ENCODE results near the gene OR51I2.

The OR51I2 gene

GRCh38 chr11:5504403-5504921 lies 55.3 kb downstream of the OR51I2 start:
- DNase-seq: no peak
- intact Hi-C loops (cut with DNase I): no loop called here

- intact Hi-C loops (cut with DNase I): no loop called here
These were observed 56.4 kb downstream of the OR51I2 start for GRCh38 chr11:5505363-5506048.

More at GRCh38 chr11:5505363-5506048, 56.4 kb downstream of the OR51I2 start:
- DNase-seq: no peak
